Astrocyte of the cerebellum (primary cell): ENCODE results near the gene KRT80.
A peak's percentile ranks its signal among the peaks of the same experiment; 100 is the strongest.

ENCODE experiments used
- DNase-seq: peaks from one replicate; pipeline ENCODE4 v3.0.0-alpha.2; 2011; ENCODE audit warnings: low read depth
- H3K4me3 ChIP-seq: 2 replicates; pipeline ENCODE4 v1.5.1; 2011; ENCODE audit warnings: mild to moderate bottlenecking, low read depth, low read length, moderate library complexity
- in situ Hi-C: cut with HindIII; loops from 2 replicates; pipeline ENCODE4 v1.10.0; 2017; ENCODE audit warnings: low sequenced_read_pairs
- TF ChIP-seq, protein P1 (sequence below): IDR thresholded peaks from 2 replicates; pipeline ENCODE4 v1.5.1; 2012; ENCODE audit warnings: low read length, low read depth, moderate library complexity, mild to moderate bottlenecking; ENCODE audit errors: missing control alignments

Gene KRT80

DNA sequence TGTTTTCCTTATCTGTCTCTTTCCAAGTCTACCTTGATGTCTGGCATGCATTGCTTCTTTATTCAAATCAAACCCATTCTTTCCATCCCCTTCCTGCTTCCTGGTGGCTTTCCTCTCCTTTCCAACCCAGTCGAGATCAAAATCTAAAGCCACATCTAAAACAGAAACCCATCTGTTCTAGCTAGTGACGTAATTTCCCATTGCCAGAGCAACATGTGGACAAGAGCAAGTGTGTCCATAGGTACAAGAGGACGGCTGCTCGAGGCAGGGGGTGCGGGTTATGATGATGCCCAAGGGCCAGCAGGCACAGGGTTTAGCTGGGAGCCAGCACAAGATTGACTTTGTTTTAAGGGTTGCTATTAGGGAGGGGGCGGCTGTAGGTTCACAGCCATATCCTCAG, 7.0 kb downstream of the KRT80 start:
- TF ChIP-seq, protein P1, sequence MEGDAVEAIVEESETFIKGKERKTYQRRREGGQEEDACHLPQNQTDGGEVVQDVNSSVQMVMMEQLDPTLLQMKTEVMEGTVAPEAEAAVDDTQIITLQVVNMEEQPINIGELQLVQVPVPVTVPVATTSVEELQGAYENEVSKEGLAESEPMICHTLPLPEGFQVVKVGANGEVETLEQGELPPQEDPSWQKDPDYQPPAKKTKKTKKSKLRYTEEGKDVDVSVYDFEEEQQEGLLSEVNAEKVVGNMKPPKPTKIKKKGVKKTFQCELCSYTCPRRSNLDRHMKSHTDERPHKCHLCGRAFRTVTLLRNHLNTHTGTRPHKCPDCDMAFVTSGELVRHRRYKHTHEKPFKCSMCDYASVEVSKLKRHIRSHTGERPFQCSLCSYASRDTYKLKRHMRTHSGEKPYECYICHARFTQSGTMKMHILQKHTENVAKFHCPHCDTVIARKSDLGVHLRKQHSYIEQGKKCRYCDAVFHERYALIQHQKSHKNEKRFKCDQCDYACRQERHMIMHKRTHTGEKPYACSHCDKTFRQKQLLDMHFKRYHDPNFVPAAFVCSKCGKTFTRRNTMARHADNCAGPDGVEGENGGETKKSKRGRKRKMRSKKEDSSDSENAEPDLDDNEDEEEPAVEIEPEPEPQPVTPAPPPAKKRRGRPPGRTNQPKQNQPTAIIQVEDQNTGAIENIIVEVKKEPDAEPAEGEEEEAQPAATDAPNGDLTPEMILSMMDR = no peak
- in situ Hi-C loops = no loop called here
- no peak overlapping the region for H3K4me3 ChIP-seq
- no peak for DNase-seq

DNA sequence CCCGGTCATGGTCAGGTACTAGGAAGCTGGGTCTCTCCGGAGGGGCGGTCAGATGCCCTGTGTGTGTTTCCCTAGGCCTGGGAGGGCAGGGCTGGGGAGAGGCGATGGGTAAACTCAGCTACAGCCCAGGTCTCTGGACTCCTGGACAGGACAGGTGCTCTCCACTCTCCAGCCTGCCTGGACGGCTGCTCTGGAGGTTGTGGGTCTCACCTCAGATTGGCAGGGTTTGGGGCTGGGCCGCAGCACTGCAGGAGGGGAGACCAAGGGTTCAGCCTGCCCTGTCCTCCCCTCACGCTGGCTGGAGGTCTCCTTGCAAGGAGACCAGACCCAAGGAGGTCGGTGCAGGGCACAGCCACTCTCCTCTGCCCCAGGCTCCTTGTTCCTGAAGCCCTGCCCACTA, 7.8 kb downstream of the KRT80 start:
- in situ Hi-C loops = no loop called here
- no peak overlapping the region for H3K4me3 ChIP-seq
- TF ChIP-seq, protein P1 = no peak

DNA sequence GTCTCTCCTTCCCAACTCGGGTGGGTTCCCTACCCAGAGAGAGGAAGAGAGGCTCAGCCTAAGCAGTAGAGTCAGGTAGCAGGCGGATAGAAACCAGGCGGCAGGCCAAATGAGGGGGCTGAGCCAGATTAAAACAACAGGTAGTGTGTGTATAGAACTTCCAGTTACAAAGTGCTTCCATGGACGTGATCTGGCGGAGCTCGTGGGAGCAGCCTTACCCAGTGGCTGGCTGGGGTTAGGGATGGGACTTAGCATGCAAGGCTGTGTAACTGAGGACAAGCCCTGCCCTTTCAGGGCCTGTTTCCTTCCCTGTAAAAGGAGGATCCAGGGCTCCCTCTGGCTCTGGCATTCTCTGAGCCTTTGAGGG, 8.3 kb downstream of the KRT80 start:
- no peak for DNase-seq
- in situ Hi-C loops = no loop called here
- TF ChIP-seq, protein P1 = no peak
- H3K4me3 ChIP-seq = no peak overlapping the region

More for the DNA sequence above, 7.8 kb downstream of the KRT80 start:
- DNase-seq = no peak

DNA sequence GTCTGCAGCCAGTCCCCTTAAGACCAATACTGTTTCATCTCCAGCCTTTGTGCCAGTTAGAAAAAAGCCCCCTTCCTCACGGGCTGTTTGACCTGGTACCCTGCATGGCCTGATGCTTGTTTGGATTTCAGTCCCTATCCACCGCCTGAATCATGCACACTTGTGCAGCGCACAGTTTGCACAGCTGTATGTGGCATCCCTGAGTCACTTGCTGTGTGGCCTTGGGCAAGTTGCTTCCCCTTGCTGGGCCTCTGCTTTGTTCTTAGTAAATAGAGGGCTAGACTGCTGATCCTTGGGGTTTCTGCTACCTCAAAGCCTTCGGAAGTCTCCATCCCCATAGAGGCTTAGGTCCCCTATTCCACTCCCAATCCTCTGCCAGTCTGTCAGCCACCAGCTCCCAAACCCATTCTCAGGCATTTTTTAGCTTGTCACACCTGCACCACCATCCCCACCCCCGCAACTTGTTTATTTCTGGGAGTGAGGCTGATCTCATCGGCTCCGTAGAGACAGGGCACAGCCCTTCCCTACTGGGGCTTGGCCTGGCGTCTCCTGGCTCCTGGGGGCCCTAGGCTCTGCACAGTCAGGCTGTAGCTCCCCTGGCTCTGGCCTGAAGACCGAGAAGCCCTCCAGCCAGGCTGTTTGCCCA, 8.8 kb downstream of the KRT80 start:
- H3K4me3 ChIP-seq = no peak overlapping the region
- in situ Hi-C loops = no loop called here
- TF ChIP-seq, protein P1 = no peak
- no peak for DNase-seq

DNA sequence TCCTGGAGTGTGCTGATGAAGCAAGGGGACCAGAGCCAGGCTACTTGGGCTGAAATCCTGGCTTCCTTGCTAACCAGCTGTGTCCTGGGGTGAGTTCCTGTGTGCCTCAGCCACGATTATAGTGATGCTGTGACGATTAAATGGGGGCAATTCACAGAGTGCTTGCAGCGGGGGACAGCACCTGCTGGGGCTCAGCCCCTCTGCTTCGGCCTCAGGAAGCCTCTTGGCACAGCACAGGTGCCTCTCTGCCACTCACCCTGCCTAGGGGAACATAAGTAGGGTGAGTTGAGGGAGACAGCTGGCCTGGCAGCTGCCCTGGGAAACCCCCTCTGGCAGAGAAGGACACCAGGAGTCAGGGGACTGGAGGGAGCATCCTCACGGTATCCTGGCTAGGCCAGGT, 9.4 kb downstream of the KRT80 start:
- no peak for DNase-seq
- in situ Hi-C loops = no loop called here
- no peak overlapping the region for H3K4me3 ChIP-seq

DNA sequence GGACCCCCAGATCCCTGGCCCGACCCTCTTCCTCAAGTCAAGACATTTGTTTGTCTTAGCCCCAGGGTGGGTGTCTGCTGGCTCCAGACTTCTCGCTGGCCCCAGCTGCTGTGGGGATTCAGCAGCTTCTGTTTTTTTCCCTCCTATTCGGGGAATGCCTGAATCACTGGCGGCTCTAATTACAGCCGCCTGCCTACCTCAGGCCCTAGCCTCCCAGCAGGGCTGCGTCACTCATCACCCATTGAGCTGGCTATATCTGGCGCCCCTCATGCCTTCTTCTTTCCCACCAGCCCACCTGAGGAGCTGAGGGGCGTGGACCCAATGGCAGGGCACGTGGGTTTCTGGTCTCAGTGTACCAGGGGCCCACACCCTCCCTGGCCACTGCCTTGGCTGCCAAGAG, 10.1 kb downstream of the KRT80 start:
- in situ Hi-C loops = no loop called here
- no peak overlapping the region for H3K4me3 ChIP-seq
- DNase-seq = peak; percentile 74
- TF ChIP-seq, protein P1 = no peak

More for the DNA sequence above, 9.4 kb downstream of the KRT80 start:
- TF ChIP-seq, protein P1 = no peak
